MM.1S (cell line): Measurements from ENCODE around the gene HOXC6.

Source experiments
- DNase-seq: peaks from one replicate; pipeline ENCODE4 v3.0.0-alpha.2; 2015
- H2AFZ ChIP-seq: fragments of 300-600 bp; sonication (generic); 2 replicates; pipeline ENCODE4 v1.6.0; 2016; ENCODE audit warnings: antibody characterized with exemption, low read length
- H3F3A ChIP-seq: fragments of 300-600 bp; sonication (generic); 2 replicates; pipeline ENCODE4 v1.6.1; 2016; ENCODE audit warnings: mild to moderate bottlenecking, antibody characterized with exemption, low read length, moderate library complexity, mixed read lengths; ENCODE audit not compliant: insufficient read depth
- H3K27ac ChIP-seq: fragments of 300-600 bp; sonication (generic); 2 replicates; pipeline ENCODE4 v1.5.1; 2016; ENCODE audit warnings: mild to moderate bottlenecking, low read length
- H3K27me3 ChIP-seq: fragments of 300-600 bp; sonication (generic); replicated peaks from 2 replicates; pipeline ENCODE4 v1.6.0; 2016; ENCODE audit warnings: low read length; ENCODE audit not compliant: insufficient read depth
- H3K36me3 ChIP-seq: fragments of 300-600 bp; sonication (generic); replicated peaks from 2 replicates; pipeline ENCODE4 v1.6.1; 2016; ENCODE audit warnings: mild to moderate bottlenecking, low read length, mixed read lengths; ENCODE audit not compliant: insufficient read depth
- H3K4me1 ChIP-seq: fragments of 300-600 bp; sonication (generic); 2 replicates; pipeline ENCODE4 v1.6.1; 2016; ENCODE audit warnings: low read length, mixed read lengths
- H3K4me2 ChIP-seq: fragments of 300-600 bp; sonication (generic); 2 replicates; pipeline ENCODE4 v1.6.0; 2016; ENCODE audit warnings: low read depth, low read length
- H3K4me3 ChIP-seq: fragments of 300-600 bp; sonication (generic); 2 replicates; pipeline ENCODE4 v1.5.1; 2016; ENCODE audit warnings: low read length, mixed read lengths
- H3K79me2 ChIP-seq: fragments of 300-600 bp; sonication (generic); 2 replicates; pipeline ENCODE4 v1.6.1; 2016; ENCODE audit warnings: mixed run types, low read length, mixed read lengths
- H3K9ac ChIP-seq: fragments of 300-600 bp; sonication (generic); 2 replicates; pipeline ENCODE4 v1.6.1; 2016; ENCODE audit warnings: low read length, mixed read lengths
- H3K9me2 ChIP-seq: fragments of 300-600 bp; sonication (generic); replicated peaks from 2 replicates; pipeline ENCODE4 v1.6.1; 2016; ENCODE audit warnings: mild to moderate bottlenecking, low read length, mixed read lengths; ENCODE audit not compliant: insufficient read depth
- H3K9me3 ChIP-seq: fragments of 300-600 bp; sonication (generic); replicated peaks from 2 replicates; pipeline ENCODE4 v1.6.1; 2016; ENCODE audit warnings: mild to moderate bottlenecking, low read length, mixed read lengths; ENCODE audit not compliant: insufficient read depth
- H4K20me1 ChIP-seq: fragments of 300-600 bp; sonication (generic); 2 replicates; pipeline ENCODE4 v1.6.1; 2016; ENCODE audit warnings: mild to moderate bottlenecking, low read length, moderate library complexity, mixed read lengths; ENCODE audit not compliant: insufficient read depth
- CTCF ChIP-seq: fragments of 300-600 bp; sonication (generic); IDR thresholded peaks from 2 replicates; pipeline ENCODE4 v1.5.1; 2016; ENCODE audit warnings: antibody characterized with exemption, low read length, mixed read lengths
- EZH2 ChIP-seq: fragments of 300-600 bp; sonication (generic); optimal IDR thresholded peaks from 2 replicates; pipeline ENCODE3; 2017; ENCODE audit warnings: low read depth, mild to moderate bottlenecking, antibody characterized with exemption, low read length, mixed read lengths
- EZH2phosphoT487 ChIP-seq: fragments of 300-600 bp; sonication (generic); IDR thresholded peaks from 2 replicates; pipeline ENCODE4 v1.6.1; 2018; ENCODE audit warnings: antibody characterized with exemption, low read length

The HOXC6 gene

GRCh38 chr12:54021432-54022013, 6.7 kb upstream of the HOXC6 start:
- no peaks in the 10 kb centered on the region for H3K79me2 ChIP-seq

GRCh38 chr12:54022960-54023884, 5.0 kb upstream of the HOXC6 start:
- Histone ChIP-seq H4K20me1 (no peaks in the 10 kb centered on the region), H3K36me3 (no peaks in the 10 kb centered on the region), H3K27ac (no peak overlapping the region), H3K9me3 (no peaks in the 10 kb centered on the region), H3K27me3 (peaks cover 89% of the 10 kb centered on the region), H3K4me3 (no peak overlapping the region), H3K79me2 (no peaks in the 10 kb centered on the region), H3K9ac (no peak overlapping the region), H2AFZ (no peak overlapping the region), H3K4me2 (no peak overlapping the region), H3K4me1 (no peaks in the 10 kb centered on the region), H3F3A (no peaks in the 10 kb centered on the region), H3K9me2 (no peaks in the 10 kb centered on the region)
- DNase-seq: no peak
- no peak for TF ChIP-seq EZH2phosphoT487
- no peak for TF ChIP-seq EZH2
- no peak for TF ChIP-seq CTCF

More at GRCh38 chr12:54021432-54022013, 6.7 kb upstream of the HOXC6 start:
- Histone ChIP-seq H2AFZ (no peak overlapping the region), H3F3A (no peaks in the 10 kb centered on the region), H3K9ac (no peak overlapping the region), H3K4me2 (peak overlapping the region; percentile 52; the same call in 1 of the 2 replicates), H3K27me3 (peaks cover 84% of the 10 kb centered on the region), H4K20me1 (no peaks in the 10 kb centered on the region), H3K27ac (no peak overlapping the region), H3K9me2 (no peaks in the 10 kb centered on the region), H3K4me1 (no peaks in the 10 kb centered on the region), H3K36me3 (no peaks in the 10 kb centered on the region), H3K4me3 (no peak overlapping the region), H3K9me3 (no peaks in the 10 kb centered on the region)
- no peak for DNase-seq
- TF ChIP-seq CTCF: peak; percentile 35
- TF ChIP-seq EZH2phosphoT487: no peak
- peak; percentile 43 for TF ChIP-seq EZH2

GRCh38 chr12:54024127-54024526, 4.1 kb upstream of the HOXC6 start:
- H3K79me2 ChIP-seq: no peaks in the 10 kb centered on the region
- peaks cover 98% of the 10 kb centered on the region for H3K27me3 ChIP-seq
- H3K4me2 ChIP-seq: no peak overlapping the region
- H3K4me3 ChIP-seq: no peak overlapping the region
- no peaks in the 10 kb centered on the region for H4K20me1 ChIP-seq
- H3K9ac ChIP-seq: no peak overlapping the region
- no peaks in the 10 kb centered on the region for H3K9me3 ChIP-seq
- H2AFZ ChIP-seq: no peak overlapping the region
- H3K27ac ChIP-seq: no peak overlapping the region
- H3F3A ChIP-seq: no peaks in the 10 kb centered on the region
- H3K36me3 ChIP-seq: no peaks in the 10 kb centered on the region
- no peak for DNase-seq
- no peaks in the 10 kb centered on the region for H3K4me1 ChIP-seq
- no peaks in the 10 kb centered on the region for H3K9me2 ChIP-seq
- TF ChIP-seq EZH2 (no peak), EZH2phosphoT487 (no peak), CTCF (no peak)
